Effector CD4-positive, alpha-beta T cell (primary cell): ENCODE data around the gene FAT2.

Source experiments
- DNase-seq: peaks from one replicate; pipeline ENCODE4 v3.0.0-alpha.2; 2020

Gene FAT2

DNA sequence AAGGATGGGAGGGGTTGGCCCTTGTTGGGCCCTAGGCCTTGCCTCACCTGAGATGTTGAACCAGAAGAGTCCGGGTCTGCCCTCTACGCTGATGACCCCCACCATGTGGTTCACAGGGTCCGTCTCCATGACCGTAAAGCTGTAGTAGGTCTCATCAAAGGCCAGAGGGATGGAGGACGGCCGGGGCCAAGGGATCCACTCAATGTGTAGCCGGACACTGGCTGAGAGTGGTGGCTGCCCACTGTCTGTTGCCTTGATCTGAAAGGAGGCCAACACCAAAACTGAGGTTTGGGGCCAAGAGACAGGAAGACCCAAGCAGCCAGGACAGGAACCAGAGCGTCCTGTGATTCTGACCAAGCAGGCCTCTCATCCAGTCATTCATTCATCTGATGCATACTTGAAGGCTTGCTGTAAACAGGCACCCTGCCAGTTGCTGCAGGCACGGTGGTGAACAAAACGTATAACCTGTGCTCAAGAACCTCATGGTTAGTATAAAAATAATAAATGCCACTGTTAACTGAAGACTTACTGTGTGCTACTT lies 37.9 kb downstream of the FAT2 start:
- DNase-seq = no peak

DNA sequence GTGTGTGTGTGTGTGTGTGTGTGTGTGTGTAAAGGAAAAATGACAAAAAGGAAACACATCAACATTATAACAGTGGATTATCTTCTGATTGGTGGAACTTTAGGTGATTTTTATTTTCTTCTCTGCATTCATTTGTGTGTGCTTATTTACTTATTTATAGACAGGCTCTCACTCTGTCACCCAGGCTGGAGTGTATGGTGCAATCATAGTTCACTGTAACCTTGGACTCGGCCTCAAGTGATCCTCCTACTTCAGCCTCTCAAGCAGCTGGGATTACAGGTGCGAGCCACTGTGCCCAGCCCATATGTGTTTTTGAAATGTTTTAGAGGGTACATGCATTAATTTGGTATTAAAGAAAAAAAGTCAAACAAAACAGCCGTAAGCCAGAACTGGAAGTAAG lies 39.1 kb downstream of the FAT2 start:
- no peak for DNase-seq

DNA sequence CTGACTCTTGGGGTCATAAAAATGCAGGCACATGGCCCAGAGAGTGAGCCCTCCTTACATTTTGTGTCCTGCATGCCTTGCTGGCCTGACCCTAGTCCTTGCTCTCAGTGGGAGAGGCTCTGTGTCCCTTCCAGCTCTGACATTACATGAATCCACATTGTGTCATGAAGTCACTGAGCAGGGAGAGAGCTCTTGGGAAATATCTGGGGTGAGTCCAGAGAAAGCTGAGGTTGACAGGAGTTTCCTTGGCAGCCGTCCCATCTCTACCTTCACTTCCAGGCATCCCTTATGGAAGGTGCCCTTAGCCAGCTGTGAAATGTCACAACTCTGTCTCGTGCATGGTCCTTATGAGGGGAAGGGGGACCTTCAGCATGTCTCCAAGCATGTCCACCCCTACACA lies 41.0 kb downstream of the FAT2 start:
- DNase-seq = no peak

DNA sequence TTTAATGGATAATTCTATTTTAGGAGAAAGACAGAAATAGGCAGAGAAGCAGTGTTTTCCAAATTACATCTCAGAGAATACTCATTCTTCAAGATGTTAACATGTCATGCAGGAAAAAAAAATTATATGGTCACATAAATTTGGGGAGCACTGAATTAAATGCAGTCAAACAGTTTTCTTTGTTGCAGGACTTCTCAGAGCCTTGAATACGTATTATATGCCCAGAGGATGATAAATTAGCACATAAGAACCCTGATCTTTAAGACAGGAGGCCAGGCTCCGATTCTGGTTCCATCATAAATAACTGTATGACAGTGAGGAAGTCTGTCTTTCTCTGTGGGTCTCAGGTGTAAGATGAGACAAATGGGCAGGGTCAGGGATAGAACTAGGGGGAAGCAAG lies 41.4 kb downstream of the FAT2 start:
- no peak for DNase-seq

DNA sequence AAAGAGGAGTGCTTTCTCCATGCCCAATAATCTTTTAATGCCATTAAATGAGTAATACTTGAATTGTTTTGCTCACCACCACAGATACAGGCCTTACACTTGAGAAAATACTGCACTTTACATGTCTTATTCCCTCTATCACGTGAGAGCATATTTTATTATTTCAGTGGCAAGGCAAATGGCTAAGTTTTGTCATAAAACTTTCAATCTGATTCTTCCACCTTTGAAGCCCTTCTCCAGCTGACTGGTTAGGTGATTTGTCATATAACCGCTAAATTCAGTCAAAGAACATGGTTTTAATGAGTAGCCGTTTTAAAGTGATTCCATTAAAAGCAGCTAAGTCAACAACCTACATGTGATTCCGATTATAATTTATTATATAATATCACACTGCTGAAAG lies 43.8 kb downstream of the FAT2 start:
- DNase-seq = no peak

DNA sequence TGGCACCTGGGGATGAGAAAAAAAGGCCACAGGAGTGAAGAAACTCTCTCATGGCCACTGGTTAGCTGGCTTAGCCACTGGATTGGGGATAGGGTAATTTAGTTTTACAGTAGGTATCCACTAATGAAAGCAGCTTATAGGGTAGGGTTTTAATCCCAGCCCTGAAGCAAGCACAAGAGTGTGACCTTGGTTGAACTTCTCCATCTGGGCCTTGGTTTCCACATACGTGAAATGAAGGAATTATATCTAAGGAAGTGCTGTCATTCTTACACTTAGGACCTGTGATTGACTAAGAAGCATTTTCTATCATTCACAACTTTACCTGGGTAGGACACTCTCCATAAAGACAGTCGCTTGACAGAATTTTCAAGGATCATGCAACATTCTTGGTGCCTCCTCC lies 49.6 kb downstream of the FAT2 start:
- DNase-seq = no peak
